Breast epithelium (tissue), 4 donors: ENCODE data around the gene SPDEF. TPM values are rescaled to one million over a fixed set of nuclear protein-coding genes. Genes with fewer than 3 reads are reported as not detected.

ENCODE experiments used
- DNase-seq, 2 donors: peaks; one replicate each; pipeline ENCODE4 v3.0.0-alpha.2; 2019; ENCODE audit warnings: low spot score in 2 of 2
- H3K27ac ChIP-seq, 2 donors: fragments of 200-600 bp; sonication (generic) in 1 of 2; one replicate each; pipeline ENCODE4 v1.5.1; 2016 to 2019; ENCODE audit warnings: mild to moderate bottlenecking in 1 of 2
- H3K27me3 ChIP-seq, 2 donors: fragments of 200-600 bp; sonication (generic) in 1 of 2; one replicate each; pipeline versions ENCODE4 v1.5.1 to v1.6.0; 2017 to 2019; ENCODE audit warnings: control low read depth in 1 of 2, mild to moderate bottlenecking in 1 of 2
- H3K36me3 ChIP-seq: fragments of 200-600 bp; one replicate; pipeline ENCODE4 v1.5.1; 2019
- H3K4me1 ChIP-seq, 2 donors: fragments of 200-600 bp; sonication (generic); one replicate each; pipeline ENCODE4 v1.5.1; 2016 to 2019; ENCODE audit warnings: control low read depth in 1 of 2
- H3K4me3 ChIP-seq, 3 donors: fragments of 200-600 bp; sonication (generic); 1 replicate in 2 of 3; 2 replicates in 1 of 3; pipeline ENCODE4 v1.5.1; 2016 to 2019; ENCODE audit warnings: mild to moderate bottlenecking in 3 of 3, moderate library complexity in 2 of 3
- H3K9me3 ChIP-seq, 2 donors: fragments of 200-600 bp; sonication (generic) in 1 of 2; one replicate each; pipeline ENCODE4 v1.5.1; 2016 to 2019; ENCODE audit warnings: control low read depth in 1 of 2
- POLR2A ChIP-seq: fragments of 450-650 bp; IDR thresholded peaks from one replicate; pipeline ENCODE4 v1.6.1; 2016; ENCODE audit warnings: antibody characterized with exemption, mild to moderate bottlenecking, moderate library complexity
- POLR2AphosphoS5 ChIP-seq, 3 donors: sonication (generic); formaldehyde crosslinking; IDR thresholded peaks; one replicate each; pipeline ENCODE4 v1.6.1; 2017; ENCODE audit warnings: antibody characterized with exemption in 3 of 3
- intact Hi-C: fragments of 100-400 bp; cut with DNase I; formaldehyde crosslinking; loops from one replicate; pipeline ENCODE4 v1.15.1; 2023; ENCODE audit warnings: low total_unique reads
- total RNA-seq, 3 donors: library from RNA; depleted of rRNA; stranded (reverse); fragments of >200 nt; gene quantifications; one replicate each; pipeline ENCODE4 v1.1.0, GENCODE V29; 2016
- TF ChIP-seq, protein P1 (sequence below), 3 donors: fragments of 450-650 bp; IDR thresholded peaks; one replicate each; pipeline ENCODE4 v1.5.1; 2016 to 2017; ENCODE audit warnings: antibody characterized with exemption in 3 of 3, mild to moderate bottlenecking in 3 of 3, moderate library complexity in 3 of 3

SPDEF gene
- total RNA-seq, 3 donors from 2014 or later, result 0.48 to 123 (median 89.0) TPM

GRCh38 chr6:34532230-34532629 lies 23.9 kb downstream of the SPDEF start:
- H3K9me3 ChIP-seq, result no peaks in the 10 kb centered on the region
- peaks cover 0 to 16% of the 10 kb centered on the region in 2 donors for H3K4me1 ChIP-seq
- no peak overlapping the region for H3K27ac ChIP-seq
- no peak for TF ChIP-seq POLR2AphosphoS5 (IDR thresholded peaks at IDR 0.05)
- no peaks in the 10 kb centered on the region for H3K36me3 ChIP-seq
- H3K27me3 ChIP-seq, result no peaks in the 10 kb centered on the region
- H3K4me3 ChIP-seq, result peak overlapping the region in 2 of 3 donors; percentile 11 to 35
- DNase-seq, result no peak
- intact Hi-C loops, result no loop called here

DNA sequence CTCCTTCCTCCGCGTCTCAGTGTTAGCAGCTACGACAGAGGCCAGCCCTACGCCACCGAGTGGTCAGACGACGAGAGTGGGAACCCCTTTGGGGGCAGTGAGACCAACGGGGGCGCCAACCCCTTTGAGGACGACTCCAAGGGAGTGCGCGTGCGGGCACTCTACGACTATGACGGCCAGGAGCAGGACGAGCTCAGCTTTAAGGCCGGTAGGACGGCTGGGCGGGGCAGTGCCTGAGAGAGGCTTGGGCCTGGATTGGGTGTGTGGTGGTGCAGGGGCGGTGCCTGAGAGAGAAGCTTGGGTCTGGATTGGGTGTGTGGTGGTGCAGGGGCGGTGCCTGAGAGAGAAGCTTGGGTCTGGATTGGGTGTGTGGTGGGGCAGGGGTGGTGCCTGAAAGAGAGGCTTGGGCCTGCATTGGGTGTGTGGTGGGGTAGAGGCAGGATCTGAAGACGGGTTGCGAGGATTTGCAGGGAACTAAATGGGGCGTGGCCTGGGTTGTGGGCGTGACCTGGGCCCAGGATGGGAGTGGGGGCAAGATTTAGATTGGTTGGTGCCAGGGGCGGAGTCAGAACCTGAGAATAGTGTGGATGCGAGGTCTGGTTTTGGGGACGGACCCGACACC lies 24.4 kb downstream of the SPDEF start:
- Histone ChIP-seq H3K36me3 (no peaks in the 10 kb centered on the region), H3K27ac (no peak overlapping the region), H3K27me3 (no peaks in the 10 kb centered on the region), H3K4me1 (peaks cover 0 to 16% of the 10 kb centered on the region in 2 donors), H3K4me3 (peak overlapping the region in 2 of 3 donors; percentile 11 to 35), H3K9me3 (no peaks in the 10 kb centered on the region)
- intact Hi-C loops, result no loop called here
- DNase-seq, result peak in 1 of 2 donors; percentile 79
- TF ChIP-seq, protein P1, sequence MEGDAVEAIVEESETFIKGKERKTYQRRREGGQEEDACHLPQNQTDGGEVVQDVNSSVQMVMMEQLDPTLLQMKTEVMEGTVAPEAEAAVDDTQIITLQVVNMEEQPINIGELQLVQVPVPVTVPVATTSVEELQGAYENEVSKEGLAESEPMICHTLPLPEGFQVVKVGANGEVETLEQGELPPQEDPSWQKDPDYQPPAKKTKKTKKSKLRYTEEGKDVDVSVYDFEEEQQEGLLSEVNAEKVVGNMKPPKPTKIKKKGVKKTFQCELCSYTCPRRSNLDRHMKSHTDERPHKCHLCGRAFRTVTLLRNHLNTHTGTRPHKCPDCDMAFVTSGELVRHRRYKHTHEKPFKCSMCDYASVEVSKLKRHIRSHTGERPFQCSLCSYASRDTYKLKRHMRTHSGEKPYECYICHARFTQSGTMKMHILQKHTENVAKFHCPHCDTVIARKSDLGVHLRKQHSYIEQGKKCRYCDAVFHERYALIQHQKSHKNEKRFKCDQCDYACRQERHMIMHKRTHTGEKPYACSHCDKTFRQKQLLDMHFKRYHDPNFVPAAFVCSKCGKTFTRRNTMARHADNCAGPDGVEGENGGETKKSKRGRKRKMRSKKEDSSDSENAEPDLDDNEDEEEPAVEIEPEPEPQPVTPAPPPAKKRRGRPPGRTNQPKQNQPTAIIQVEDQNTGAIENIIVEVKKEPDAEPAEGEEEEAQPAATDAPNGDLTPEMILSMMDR (IDR thresholded peaks at IDR 0.05), result no peak
- TF ChIP-seq POLR2A (no peak), POLR2AphosphoS5 (IDR thresholded peaks at IDR 0.05) (no peak)

DNA sequence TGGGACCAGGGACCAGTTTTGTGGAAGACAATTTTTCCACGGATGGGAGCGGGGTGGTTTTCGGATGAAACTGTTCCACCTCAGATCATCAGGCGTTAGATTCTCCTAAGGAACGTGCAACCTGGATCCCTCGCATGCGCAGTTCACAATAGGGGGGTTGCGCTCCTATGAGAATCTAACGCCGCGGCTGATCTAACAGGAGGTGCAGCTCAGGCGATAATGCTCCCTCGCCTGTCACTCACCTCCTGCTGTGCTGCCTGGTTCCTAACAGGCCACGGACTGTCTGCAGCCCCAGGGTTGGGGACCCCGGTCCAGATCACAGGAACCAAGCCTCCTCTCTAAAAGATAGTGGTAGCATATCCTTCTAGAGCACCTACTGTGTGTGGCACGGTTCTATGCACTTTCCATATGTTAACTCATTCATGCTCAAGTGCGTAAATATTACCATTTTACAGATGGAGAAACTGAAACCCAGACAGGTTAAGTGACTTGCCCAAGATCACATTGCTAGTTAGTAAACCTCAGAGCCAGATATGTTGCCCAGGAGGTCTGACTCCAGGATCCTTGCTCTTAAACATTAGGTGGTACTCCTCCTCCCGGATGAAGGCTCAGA lies 25.3 kb downstream of the SPDEF start:
- DNase-seq, result no peak
- intact Hi-C loops, result no loop called here
- Histone ChIP-seq H3K27me3 (no peaks in the 10 kb centered on the region), H3K9me3 (no peaks in the 10 kb centered on the region), H3K4me3 (no peak overlapping the region), H3K27ac (no peak overlapping the region), H3K4me1 (peaks cover 0 to 14% of the 10 kb centered on the region in 2 donors), H3K36me3 (no peaks in the 10 kb centered on the region)
- TF ChIP-seq POLR2AphosphoS5 (IDR thresholded peaks at IDR 0.05), result no peak
- TF ChIP-seq, protein P1 (IDR thresholded peaks at IDR 0.05), result no peak

GRCh38 chr6:34529665-34530327 lies 26.3 kb downstream of the SPDEF start:
- H3K27me3 ChIP-seq, result no peaks in the 10 kb centered on the region
- no peaks in the 10 kb centered on the region for H3K9me3 ChIP-seq
- intact Hi-C loops, result no loop called here
- H3K4me3 ChIP-seq, result no peak overlapping the region
- TF ChIP-seq POLR2A (no peak), POLR2AphosphoS5 (IDR thresholded peaks at IDR 0.05) (no peak)
- TF ChIP-seq, protein P1 (IDR thresholded peaks at IDR 0.05), result peak in 2 of 3 donors; percentile 30 to 41
- peaks cover 0 to 6% of the 10 kb centered on the region in 2 donors for H3K4me1 ChIP-seq
- H3K36me3 ChIP-seq, result no peaks in the 10 kb centered on the region
- no peak overlapping the region for H3K27ac ChIP-seq
- no peak for DNase-seq

GRCh38 chr6:34528996-34529664 lies 27.0 kb downstream of the SPDEF start:
- peaks cover 0 to 5% of the 10 kb centered on the region in 2 donors for H3K4me1 ChIP-seq
- intact Hi-C loops, result no loop called here
- H3K27ac ChIP-seq, result no peak overlapping the region
- H3K36me3 ChIP-seq, result no peaks in the 10 kb centered on the region
- no peaks in the 10 kb centered on the region for H3K27me3 ChIP-seq
- no peaks in the 10 kb centered on the region for H3K9me3 ChIP-seq
- no peak for TF ChIP-seq POLR2AphosphoS5 (IDR thresholded peaks at IDR 0.05)
- TF ChIP-seq, protein P1 (IDR thresholded peaks at IDR 0.05), result no peak
- TF ChIP-seq POLR2A, result no peak
- DNase-seq, result no peak
- no peak overlapping the region for H3K4me3 ChIP-seq
